RWPE2 (cell line): ENCODE results near the gene GPBP1L1.
"Not testable (repeated sequence)": the region's sequence is repeated elsewhere in the genome, so short reads cannot be mapped to it uniquely, and the experiment has no call there.

ENCODE experiments used
- ATAC-seq: fragments of 200-7000 bp; cut with Tn5 transposase; 3 replicates; pipeline ENCODE4 v1.9.1; 2021; ENCODE audit warnings: low read depth
- DNase-seq: peaks from one replicate; pipeline ENCODE4 v3.0.0-alpha.2; 2020; ENCODE audit warnings: low spot score
- H3K27ac ChIP-seq: fragments of 450-650 bp; 2 replicates; pipeline ENCODE4 v1.5.1; 2017; ENCODE audit warnings: mild to moderate bottlenecking; ENCODE audit not compliant: poor library complexity, severe bottlenecking
- H3K27me3 ChIP-seq: fragments of 250-450 bp; sonication (Bioruptor Pico); 2 replicates; pipeline ENCODE4 v1.5.1; 2021; ENCODE audit warnings: mild to moderate bottlenecking, moderate library complexity; ENCODE audit not compliant: insufficient read depth, poor library complexity, severe bottlenecking
- H3K36me3 ChIP-seq: fragments of 250-450 bp; sonication (Bioruptor Pico); 2 replicates; pipeline ENCODE4 v1.5.1; 2020; ENCODE audit warnings: low read depth, mild to moderate bottlenecking, moderate library complexity
- H3K4me1 ChIP-seq: fragments of 250-450 bp; sonication (Bioruptor Pico); 2 replicates; pipeline ENCODE4 v1.5.1; 2021; ENCODE audit warnings: mild to moderate bottlenecking, moderate library complexity; ENCODE audit not compliant: insufficient read depth, poor library complexity, severe bottlenecking
- H3K4me3 ChIP-seq: fragments of 250-450 bp; sonication (Bioruptor Pico); 2 replicates; pipeline ENCODE4 v1.5.1; 2021; ENCODE audit warnings: mild to moderate bottlenecking, moderate library complexity; ENCODE audit not compliant: severe bottlenecking
- H3K9me3 ChIP-seq: fragments of 250-450 bp; sonication (Bioruptor Pico); 2 replicates; pipeline ENCODE4 v1.5.1; 2021; ENCODE audit warnings: mild to moderate bottlenecking, moderate library complexity; ENCODE audit not compliant: severe bottlenecking
- CTCF ChIP-seq: fragments of 450-650 bp; IDR thresholded peaks from one replicate; pipeline ENCODE4 v1.5.1; 2017; ENCODE audit warnings: mild to moderate bottlenecking, moderate library complexity; ENCODE audit not compliant: poor library complexity, severe bottlenecking

GPBP1L1 gene

GRCh38 chr1:45713711-45714110 is 27.4 kb upstream of the GPBP1L1 start:
- ATAC-seq (no peak), DNase-seq (no peak)
- no peaks in the 10 kb centered on the region for H3K9me3 ChIP-seq
- peaks cover 17% of the 10 kb centered on the region for H3K36me3 ChIP-seq
- no peaks in the 10 kb centered on the region for H3K27me3 ChIP-seq
- no peak for TF ChIP-seq CTCF
- H3K27ac ChIP-seq, result no peak overlapping the region
- H3K4me1 ChIP-seq, result peaks cover 2% of the 10 kb centered on the region
- no peak overlapping the region for H3K4me3 ChIP-seq

GRCh38 chr1:45704637-45705036 is 18.3 kb upstream of the GPBP1L1 start:
- Histone ChIP-seq H3K4me1 (no peaks in the 10 kb centered on the region), H3K4me3 (no peak overlapping the region), H3K27me3 (no peaks in the 10 kb centered on the region), H3K36me3 (no peaks in the 10 kb centered on the region; the same call in 1 of the 2 replicates), H3K27ac (no peak overlapping the region), H3K9me3 (no peaks in the 10 kb centered on the region)
- TF ChIP-seq CTCF, result no peak
- DNase-seq, result no peak
- no peak for ATAC-seq

- no peaks in the 10 kb centered on the region for H3K27me3 ChIP-seq
- H3K36me3 ChIP-seq, result peaks cover 57% of the 10 kb centered on the region
- H3K27ac ChIP-seq, result no peak overlapping the region
- H3K4me1 ChIP-seq, result no peaks in the 10 kb centered on the region
- TF ChIP-seq CTCF, result no peak
- no peaks in the 10 kb centered on the region for H3K9me3 ChIP-seq
- DNase-seq (no peak), ATAC-seq (no peak)
- H3K4me3 ChIP-seq, result no peak overlapping the region
These were observed 8.5 kb upstream of the GPBP1L1 start for GRCh38 chr1:45694823-45695222.

- H3K27me3 ChIP-seq, H3K9me3 ChIP-seq, H3K4me1 ChIP-seq, ATAC-seq, H3K4me3 ChIP-seq, H3K27ac ChIP-seq, DNase-seq: not testable (repeated sequence)
- H3K36me3 ChIP-seq, result peaks cover 62% of the 10 kb centered on the region
These were observed 7.5 kb upstream of the GPBP1L1 start for GRCh38 chr1:45693811-45694210.

GRCh38 chr1:45687754-45688740 is 1.7 kb upstream of the GPBP1L1 start, which contains the start of gene TMEM69:
TMEM69 (plus strand) TSS chr1:45688181; CDS start chr1:45691069, 2,888 bp downstream.
- peak; percentile 45 for ATAC-seq
- Histone ChIP-seq H3K4me3 (peak within 1 kb of the TSS; percentile 88), H3K27me3 (no peaks in the 10 kb centered on the region), H3K4me1 (no peaks in the 10 kb centered on the region), H3K36me3 (peaks cover 29% of the 10 kb centered on the region), H3K9me3 (no peaks in the 10 kb centered on the region), H3K27ac (peak within 1 kb of the TSS; percentile 85)
- peak; percentile 66 for DNase-seq
- TF ChIP-seq CTCF, result no peak
